Activated gamma-delta T cell treated with Interleukin-2 at 50 U/mL for 16 hours (primary cell): ENCODE data around the gene ERC1.
"Not testable (repeated sequence)": the region's sequence is repeated elsewhere in the genome, so short reads cannot be mapped to it uniquely, and the experiment has no call there.

ENCODE experiments used
- DNase-seq: peaks from one replicate; pipeline ENCODE4 v3.0.0-alpha.2; 2020

ERC1 gene

DNA sequence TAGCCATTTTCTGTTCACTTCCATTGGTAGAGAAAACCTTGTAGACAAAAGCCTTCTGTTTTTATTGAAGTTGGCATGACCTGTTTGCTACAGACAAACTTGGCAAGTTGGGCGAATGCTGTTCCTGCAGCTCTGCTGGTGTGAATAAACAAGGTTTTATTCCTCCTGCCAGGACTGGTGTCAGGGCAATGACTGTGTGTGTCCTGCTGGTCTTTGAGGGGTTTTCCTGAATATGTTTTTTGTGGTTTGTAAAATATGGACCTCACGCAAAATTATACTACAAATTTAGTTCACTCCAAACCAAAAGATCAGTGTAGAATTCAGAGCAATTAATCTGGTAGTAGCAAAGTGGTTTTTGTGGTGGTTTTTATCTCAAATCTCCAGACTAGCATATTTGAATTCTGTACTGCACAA lies 140.8 kb downstream of the ERC1 start:
- no peak for DNase-seq

DNA sequence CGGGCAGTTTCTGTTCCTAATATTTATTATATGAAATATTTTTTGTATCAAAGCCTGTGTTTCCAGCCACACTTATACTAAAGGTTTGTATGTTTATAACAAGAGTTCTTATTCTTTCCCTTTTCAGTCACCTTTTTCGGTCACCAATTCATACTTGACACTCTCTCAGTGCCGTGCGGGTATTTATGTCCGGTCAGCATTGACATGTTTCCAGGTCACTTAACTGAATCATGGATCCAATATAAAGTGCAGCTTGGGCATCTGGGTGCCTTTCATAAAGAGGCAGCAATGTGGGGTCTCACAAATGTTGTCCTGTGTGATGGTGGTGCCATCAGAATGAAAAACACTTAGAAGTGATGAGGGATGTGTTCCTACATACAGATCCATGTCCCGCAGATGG lies 141.3 kb downstream of the ERC1 start:
- no peak for DNase-seq

DNA sequence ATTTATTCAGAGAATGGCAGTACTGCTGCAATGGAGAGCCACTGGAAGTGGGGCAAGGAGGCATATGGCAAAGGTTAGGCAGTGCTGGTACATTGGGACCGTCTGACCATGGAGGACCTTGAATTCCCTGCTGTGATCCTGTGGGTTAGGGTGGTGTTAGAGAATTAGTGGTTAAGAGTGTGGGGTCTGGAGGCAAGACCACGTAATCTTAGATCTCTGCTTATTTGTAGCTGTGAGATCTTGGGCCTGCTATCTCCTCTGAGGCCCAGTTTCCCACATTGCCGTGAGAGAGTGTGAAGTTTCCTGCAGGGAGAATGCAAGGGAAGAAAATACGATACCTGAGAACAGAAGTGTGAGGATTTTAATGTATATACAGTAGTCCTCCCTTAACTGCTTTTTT lies 147.7 kb downstream of the ERC1 start:
- no peak for DNase-seq

DNA sequence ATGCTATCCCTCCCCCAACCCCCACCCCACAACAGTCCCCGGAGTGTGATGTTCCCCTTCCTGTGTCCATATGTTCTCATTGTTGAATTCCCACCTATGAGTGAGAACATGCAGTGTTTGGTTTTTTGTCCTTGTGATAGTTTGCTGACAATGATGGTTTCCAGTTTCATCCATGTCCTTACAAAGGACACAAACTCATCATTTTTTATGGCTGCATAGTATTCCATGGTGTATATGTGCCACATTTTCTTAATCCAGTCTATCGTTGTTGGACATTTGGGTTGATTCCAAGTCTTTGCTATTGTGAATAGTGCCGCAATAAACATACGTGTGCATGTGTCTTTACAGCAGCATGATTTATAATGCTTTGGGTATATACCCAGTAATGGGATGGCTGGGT lies 155.7 kb downstream of the ERC1 start:
- not testable (repeated sequence) for DNase-seq

DNA sequence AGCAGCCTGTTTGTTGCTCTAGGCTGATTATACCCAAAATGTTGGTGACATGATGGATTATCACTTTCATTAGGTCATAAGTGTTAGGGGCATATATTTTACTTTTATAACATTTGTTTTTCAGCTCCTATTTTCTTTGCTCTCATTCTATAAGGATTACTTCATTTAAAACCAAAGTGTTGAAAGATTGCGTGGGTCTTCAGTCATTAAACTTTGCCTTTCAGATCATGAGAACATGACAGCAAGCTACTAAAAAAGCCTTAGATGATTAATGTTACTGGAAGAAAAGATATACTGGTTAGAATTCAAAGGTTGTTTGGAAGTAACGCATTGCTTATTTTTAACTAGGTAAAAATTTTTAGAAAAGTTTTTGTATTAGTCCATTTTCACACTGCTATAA lies 156.8 kb downstream of the ERC1 start:
- DNase-seq = no peak

DNA sequence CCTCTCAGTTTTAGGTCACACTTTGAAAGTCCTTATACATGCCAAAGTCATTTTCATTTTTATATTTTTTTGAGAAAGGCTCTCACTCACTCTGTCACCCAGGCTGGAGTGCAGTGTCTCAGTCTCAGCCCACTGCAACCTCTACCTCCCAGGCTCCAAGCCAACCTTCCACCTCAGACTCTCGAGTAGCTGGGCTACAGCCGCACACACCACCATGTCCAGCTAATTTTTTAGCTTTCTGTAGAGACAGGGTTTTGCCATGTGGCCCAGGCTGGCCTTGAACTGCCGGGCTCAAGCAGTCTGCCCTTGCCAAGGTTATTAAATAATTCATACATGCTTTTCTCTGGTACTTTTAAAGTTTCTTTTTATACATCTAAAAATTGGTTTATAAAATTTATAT lies 166.0 kb downstream of the ERC1 start:
- DNase-seq = no peak

DNA sequence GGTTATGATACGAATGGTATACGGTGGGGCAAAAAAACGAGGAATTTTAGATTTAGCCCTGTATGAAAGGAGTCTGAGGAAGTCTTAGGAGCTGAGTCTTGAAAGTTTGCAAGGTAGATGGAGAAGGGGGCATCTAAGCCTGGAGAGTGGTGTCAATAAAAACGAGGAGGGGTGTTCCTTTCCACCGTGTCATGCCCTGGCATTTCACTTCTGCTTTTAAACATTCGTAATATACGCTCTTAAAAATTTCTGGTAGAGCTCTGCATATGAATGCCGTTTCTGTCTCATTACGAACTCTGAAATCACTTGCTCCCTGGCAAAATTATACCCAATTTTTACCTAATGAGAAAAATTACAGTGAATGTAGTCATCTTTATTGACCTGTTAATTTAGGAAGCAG lies 170.2 kb downstream of the ERC1 start:
- DNase-seq = no peak

DNA sequence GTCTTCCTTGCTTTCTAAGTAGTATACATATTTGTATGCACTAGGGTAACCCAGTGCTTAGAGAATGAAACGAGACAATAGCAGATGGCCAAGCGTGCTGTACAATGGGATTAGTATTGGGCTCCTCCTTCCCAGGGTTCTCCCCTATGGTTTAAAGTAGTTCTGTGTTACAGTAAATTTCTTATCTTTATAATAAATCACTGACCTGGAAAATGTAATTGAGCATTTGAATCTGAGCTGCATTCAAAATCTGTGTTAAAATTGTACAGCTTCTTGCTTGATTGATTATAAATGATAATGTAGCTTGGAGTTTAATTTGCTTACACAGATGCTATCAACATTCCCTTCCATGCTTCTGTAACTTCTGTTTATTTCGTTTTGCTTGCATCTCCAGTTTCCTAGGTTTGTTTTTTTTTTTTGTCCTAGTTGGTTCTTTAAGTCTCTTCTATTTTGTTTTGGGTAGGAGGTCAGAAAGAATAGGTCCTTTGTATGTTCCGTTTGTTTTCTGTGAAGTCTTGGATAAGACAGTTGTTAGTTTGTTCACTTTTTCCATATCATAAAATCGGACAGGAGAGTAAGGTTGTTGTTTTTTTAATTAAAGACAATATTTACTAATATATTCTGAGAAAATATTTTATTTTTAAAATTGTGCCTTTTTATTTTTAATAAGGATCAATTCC lies 171.2 kb downstream of the ERC1 start:
- DNase-seq = no peak

DNA sequence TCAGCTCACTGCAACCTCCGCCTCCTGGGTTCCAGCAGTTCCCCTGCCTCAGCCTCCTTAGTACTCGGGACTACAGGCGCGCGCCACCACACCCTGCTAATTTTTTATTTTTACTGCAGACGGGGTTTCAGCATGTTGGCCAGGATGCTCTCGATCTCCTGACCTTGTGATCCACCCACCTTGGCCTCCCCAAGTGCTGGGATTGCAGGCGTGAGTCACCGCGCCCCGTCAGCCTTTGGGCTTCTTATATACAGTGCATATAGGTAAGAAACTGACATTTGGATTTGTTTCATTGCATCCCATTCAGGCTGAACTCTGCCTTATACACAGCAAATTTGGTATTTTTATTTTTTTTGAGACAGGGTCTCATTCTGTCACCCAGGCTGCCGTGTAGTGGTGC lies 176.8 kb downstream of the ERC1 start:
- DNase-seq = no peak

DNA sequence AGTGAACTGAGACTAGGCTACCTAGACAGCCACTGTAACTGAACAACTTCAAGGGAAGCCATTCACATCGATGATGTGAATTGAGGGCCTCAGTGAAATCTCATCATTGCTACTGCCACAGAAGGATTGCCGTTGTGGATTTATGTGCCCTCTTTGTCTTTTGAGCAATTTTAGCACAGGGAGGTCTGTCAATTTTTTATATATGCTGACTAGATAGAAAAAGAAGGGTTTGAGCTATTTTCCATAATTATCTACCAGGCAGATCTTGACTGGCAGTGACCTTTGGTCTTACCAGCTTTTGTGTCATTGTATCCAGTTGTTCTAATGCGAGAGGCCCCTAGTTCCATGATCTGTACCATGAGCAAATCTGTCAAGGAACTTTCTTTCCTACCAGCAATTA lies 179.4 kb downstream of the ERC1 start:
- DNase-seq = no peak

DNA sequence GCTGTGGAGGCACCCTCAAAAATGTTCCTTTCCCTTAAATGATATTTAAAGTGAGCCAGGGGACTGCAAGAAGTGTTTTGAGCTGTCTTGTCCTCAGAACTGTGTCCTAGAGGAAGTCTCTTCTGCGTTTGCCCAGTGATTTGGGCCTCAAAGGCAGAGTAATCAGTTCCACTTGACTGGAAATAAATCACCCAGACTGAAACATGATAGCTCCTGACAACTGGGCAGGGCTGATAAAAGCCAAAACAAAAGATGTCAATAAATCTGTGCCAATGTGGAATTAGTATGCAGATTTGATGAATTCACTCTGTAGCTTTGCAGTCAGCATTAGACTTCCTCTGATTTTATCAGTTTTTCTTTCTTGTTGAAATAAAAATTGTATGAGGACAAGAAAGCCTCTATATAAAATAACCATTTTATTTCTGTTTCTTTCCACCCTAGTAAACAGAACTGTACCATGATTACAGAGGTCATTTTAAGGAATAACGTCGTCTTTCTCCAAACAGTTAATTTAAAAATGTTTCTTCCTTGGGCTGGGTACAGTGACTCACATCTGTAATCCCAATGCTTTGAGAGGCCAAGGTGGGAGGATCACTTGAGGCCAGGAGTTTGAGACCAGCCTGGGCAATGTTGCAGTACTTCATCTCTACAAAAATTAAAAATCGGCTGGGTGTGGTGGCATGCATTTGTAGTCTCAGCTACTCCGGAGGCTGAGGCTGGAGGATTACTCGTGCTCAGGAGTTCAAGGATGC lies 180.8 kb downstream of the ERC1 start:
- DNase-seq = no peak

DNA sequence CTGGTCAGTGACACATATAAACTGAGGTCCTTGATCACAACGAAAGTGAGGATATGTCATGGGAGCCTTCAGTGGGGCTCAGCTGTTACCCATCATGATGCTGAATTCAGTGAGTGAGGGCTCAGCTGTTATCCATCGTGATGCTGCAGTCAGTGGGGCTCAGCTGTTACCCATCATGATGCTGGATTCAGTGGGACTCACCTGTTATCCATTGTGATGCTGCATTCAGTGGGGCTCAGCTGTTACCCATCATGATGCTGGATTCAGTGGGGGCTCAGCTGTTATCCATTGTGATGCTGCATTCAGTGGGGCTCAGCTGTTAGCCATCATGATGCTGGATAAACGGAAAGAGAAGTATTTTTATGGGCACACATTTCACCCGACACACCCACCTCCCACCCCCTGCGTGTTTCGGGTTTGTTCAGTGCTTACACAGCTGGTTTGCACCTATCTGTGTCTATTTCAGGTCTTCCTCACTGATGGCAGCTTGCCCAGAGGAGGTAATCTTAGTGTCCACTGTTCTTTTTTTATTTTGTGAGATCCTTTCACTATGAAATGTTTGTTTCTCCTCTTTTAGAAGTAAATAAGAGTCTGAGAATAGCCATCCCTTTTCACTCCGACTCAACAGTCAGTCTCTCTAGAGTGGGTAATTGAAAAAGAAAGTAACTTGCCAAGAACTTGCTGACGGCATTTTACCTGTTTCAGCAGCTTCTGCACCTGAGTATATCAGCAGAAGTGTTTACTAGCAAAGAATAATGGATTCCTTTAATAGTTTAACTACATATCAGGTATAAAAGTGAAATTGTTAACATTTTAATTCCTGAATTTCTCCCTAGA lies 183.0 kb downstream of the ERC1 start:
- DNase-seq = no peak

DNA sequence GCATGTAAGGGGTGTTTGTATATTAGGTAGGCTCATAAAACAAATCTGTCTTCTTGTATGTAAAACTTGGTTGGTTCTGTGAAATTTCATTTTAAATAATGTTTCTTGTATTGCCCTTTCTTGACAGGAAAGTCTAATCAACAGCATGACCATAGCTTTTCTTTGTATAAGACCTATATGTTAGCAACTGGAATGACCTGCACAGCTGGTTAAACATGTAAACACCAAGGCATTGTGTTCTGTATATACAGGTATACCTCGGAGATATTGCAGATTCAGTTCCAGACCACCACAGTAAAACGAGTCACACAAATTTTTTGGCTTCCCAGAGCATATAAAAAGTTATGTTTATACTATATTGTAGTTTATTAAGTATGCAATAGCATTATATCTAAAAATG lies 183.6 kb downstream of the ERC1 start:
- DNase-seq = no peak

DNA sequence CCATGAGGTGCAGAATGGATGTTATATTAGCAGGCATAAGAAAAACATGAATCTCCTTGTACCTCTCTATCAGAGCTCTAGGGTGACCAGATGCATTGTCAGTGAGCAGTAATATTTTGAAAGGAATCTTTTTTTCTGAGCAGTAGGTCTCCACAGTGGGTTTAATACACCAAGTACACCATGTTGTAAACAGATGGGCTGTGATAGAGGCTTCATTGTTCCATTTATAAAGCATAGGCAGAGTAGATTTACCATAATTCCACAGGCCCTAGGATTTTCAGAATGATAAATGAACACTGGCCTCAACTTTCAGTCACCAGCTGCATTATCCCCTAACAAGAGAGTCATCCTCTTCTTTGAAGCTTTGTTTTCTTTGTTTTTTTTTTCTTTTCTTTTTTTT lies 185.2 kb downstream of the ERC1 start:
- DNase-seq = no peak

DNA sequence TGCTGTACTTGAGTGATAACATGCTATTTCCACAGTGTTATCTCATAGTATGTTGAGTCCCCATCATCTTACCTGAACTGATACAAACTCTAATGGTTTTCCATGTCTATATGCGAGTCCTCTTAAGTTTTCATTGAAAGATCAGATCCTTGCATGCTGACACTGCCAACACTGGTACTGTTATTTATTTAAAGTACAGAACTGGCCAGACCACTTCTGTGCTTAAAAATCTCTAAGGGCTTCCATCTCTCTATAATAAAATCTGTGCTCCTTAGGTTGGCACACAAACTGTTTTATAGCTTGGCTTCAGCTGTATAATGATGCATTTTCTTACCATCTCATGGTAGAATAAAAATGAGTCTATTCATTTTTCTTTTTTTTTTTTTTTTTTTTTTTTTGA lies 188.1 kb downstream of the ERC1 start:
- DNase-seq = no peak

DNA sequence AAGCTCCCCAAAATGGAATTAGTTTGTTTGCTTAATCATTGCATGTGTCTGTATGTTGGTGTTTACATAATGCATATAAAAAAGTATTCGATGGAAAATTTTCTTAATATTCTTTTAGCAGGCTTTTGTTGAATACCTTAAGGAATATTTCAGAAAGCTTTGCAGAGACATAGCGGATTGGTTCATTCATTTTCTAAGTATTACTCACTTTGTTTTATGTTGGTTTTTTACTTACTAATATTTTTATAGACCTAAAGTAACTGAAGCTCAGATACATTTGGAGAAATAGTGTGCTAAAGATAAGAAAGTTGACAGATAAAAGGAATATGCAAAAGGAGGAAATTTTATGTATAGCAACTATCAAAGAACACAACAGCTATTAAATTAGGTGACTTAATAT lies 191.0 kb downstream of the ERC1 start:
- no peak for DNase-seq

DNA sequence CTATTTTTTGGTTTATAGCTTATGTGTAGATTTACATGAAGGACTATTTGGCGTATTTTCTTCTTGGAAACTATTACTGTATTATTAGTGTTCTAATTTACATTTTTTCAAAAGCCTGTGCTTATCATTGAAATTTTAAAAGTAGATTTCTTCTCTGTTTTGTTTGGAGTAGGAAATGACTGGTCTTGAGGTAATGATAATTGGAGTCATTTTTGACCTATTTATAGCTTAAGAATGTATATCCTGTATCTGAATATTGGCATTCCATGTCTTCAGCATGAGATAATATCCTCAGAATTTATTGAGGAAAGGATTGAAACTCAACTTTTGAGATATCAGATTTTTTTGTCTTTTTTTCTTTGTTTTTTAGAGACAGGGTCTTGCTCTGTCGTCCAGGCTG lies 193.4 kb downstream of the ERC1 start:
- no peak for DNase-seq

DNA sequence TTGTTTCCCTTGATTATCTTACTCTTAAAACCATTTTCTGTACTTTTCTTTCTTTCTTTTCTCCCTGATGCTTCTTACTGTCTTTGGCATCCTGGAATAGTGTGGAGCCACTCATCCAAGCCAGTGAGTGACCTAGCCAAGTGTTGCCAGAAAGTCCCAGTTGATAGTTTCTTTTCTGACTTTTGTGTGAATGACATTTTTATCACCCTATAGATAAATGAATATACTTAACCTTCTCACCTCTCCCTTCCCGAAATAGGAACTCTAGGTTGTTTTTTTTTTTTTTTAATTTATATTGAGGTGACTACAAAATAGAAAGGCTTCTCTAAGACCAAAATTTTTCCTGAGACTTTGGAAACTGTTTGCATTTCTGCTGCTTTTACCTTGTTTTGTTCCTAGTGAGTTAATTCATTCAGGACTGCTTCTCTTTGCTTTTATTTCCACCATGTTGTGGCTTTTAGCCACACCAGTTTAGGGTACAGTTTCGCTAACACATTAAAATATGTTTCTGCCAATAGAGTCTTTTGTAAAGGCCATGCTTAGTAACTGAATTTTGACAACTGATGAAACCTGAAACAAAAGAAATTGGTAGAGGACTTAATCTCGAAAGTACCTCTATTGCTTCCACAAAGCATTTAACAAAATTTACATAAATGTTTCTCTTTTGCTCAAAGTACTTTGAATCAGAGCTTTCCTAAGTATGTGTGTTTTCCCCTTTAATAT lies 194.6 kb downstream of the ERC1 start:
- no peak for DNase-seq

DNA sequence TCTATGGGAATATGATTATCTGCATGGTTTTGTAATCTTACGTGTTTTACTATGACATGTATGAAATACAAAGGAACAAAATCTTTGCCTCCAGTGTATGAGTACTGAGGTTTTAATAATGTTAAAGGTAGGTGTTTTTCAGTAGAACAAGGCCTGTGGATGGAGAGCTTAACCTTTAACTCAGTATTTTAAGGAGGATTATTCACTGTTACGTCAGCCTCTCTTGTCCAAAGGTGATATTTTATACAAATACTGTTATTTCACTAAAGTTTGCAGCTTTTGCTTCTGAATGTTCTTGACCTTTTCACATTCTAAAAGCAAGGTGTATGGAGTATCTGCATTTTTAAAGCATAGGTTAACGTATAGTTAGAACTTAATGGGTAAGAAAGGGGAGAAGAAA lies 195.3 kb downstream of the ERC1 start:
- DNase-seq = no peak

DNA sequence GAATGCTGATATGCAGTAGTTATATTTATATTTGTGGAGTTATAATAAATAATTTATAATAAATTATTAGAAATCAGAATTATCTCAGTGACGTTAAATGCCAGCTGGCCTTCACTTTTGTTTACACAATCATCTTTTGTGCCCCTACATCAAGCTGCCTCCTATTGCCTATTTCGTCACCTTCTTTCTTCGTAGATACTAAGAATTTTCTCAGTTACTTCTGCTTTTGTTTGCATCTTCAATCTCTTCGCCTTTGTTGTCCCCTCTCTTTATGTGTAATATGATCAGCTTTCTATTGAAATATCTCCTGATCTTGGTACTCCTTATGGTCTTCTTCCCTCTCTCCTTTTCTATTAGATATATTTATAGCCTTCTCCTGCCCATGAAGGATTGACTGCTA lies 197.0 kb downstream of the ERC1 start:
- no peak for DNase-seq

DNA sequence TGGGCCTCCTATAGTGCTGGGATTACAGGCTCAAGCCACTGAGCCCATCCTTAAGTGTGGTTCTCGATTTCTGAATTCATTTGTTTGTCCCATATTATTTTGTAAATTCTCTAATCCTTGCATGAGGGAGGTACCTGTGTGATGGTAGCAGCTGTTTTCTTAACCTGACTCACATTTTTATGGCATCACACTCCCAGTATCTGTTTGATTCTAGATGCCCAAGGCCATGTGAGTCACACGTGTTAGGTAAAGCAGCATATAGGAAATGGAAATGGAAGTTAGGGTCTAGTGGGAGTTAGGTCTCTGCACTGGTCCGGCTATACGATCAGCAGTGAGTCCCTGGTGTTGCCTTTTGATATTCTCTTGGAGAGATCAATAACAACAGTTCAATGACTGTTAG lies 198.1 kb downstream of the ERC1 start:
- no peak for DNase-seq

DNA sequence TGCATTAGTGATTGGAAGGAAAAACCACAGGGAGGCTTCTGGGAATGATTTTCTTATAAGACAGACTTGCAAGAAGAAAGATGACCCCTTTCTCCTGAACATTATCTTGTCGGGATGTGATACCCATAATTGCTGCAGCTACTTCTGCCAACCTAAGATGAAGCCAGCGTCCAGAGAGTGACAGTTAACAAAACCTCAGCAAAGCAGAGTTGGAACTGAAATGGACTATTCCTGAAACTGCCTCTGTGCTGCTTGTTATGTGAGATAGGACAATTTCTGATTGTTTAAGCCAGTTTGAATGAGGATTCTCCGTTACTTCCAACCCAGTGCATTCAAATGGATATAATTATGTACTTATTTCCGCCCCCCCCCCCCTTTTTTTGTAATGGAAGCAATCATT lies 204.5 kb downstream of the ERC1 start:
- no peak for DNase-seq

DNA sequence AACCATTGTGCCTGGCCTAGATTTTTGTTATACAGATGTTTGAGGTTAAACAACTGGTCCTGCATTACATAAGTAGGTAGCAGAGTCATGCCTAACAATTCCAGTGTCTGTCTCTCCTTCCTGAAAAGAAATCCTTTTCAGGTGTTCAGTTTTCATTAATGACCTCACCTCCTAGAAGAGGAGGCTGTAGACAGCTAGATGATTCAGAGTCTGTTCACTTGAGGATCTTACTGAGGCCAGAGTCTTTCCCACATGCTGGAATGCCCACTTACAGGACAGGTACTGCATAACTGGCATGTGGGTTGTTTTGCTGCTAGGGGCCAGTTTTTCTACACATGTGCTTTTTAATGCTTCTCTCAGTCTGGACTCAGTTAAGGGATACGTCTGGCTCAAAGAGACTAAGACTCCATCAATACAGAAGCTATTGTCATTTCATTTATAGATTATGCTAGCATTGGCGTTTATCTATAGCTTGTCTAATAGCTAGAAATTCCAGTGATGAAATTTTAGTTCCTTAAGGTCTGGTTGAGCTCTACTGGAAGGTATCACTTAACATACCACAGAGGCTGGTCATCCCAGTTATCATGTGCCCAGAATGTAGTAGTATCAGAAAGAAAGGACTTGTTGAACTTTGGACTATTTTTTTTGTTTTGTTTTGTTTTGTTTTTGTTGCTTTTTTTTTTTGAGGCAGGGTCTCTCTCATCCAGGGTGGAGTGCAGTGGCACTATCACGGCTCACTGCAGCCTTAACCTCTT lies 206.4 kb downstream of the ERC1 start:
- no peak for DNase-seq
